ENCODE data around the gene B3GAT1.

The B3GAT1 gene

DNA sequence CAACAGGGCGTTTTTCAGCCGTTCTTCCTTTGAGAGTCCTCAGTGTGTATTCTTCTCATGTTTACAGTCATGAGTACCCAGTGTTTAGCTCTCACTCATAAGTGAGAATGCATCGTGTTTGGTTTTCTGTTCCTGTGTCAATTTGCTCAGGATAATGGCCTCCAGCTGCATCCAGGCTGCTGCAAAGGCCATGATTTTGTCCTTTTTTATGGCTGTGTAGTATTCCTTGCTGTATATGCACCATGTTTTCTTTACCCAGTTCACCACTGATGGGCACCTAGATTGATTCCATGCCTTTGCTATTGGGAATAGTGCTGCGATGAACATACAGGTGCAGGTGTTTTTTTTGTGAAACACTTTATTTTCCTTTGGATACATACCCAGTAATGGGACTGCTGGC lies 23.5 kb downstream of the B3GAT1 start:
- no peak for DNase-seq

DNA sequence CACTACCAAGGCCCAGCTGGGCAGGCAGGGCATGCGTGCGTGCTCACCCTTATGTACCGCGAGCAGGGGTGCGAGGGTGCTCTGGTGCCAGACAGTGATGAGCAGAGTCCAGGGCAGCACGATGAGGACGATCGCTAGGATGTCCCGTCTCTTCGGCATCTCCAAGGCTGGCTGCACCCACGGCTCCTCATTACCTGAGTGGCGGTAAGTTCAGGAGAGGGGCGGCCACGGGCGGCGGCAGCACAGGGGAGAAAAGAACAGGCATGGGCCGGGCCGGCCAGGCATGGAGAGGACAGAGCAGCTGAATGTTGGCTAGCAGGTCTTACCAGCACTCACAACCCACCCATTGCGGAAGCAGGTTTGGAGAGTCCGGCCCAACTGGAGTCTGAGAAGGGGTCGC lies 24.5 kb downstream of the B3GAT1 start:
- no peak for DNase-seq

- DNase-seq: no peak
Observed at GRCh38 chr11:134386945-134387344, 25.1 kb downstream of the B3GAT1 start.

- no peak for DNase-seq
Observed at GRCh38 chr11:134385774-134386565, 26.1 kb downstream of the B3GAT1 start.

DNA sequence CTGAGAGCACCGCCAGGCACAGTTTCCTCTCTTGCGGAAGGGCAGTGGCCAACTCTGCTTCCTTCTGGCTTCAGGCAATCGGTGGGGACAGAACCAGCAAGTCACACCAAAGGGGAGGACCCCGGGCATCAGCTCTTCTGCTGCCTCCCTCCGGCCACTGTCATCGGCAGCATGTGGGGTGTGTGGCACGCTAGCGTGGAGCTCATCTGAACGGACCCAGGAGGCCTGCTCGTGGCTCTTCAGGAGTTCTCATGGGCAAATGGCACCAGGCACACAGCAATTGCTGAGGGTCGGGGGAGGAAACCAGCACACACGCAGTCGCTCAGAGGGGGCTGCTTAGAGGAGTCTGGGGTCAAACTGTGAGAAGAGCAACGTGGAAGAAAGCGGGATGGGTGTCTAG lies 26.9 kb downstream of the B3GAT1 start:
- DNase-seq: no peak

GRCh38 chr11:134384406-134384805 lies 27.6 kb downstream of the B3GAT1 start:
- no peak for DNase-seq

DNA sequence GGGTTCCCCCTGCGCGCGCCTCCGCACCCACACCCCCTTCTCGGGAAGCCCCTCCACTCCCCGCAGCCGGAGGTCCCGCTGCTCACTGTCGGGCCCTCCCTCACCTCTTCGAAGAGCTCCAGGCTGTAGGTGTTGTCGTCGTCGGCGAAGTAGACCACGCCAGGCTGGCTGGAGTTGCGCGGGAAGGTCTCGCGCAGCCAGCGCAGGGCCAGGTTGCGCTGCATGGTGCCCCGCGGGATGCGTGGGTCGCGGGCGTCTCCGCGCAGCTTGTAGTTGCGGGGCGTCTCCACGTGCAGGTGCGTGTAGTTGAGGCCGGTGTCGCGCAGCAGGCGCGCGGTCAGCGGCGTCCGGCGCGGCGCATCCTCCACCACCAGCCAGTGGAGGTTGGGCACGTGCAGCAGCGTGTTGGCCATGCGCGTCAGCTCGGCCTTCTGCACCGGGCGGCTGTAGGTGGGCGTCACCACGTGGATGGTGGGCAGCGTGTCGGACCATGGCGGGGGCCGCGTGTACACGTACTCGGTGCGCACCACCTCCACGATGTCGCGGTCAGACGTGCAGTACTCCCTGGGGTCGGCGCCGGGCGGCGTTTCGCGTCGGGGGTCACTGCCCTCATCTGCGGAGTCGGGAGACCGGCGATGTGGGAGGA lies 28.3 kb downstream of the B3GAT1 start:
- DNase-seq: no peak

DNA sequence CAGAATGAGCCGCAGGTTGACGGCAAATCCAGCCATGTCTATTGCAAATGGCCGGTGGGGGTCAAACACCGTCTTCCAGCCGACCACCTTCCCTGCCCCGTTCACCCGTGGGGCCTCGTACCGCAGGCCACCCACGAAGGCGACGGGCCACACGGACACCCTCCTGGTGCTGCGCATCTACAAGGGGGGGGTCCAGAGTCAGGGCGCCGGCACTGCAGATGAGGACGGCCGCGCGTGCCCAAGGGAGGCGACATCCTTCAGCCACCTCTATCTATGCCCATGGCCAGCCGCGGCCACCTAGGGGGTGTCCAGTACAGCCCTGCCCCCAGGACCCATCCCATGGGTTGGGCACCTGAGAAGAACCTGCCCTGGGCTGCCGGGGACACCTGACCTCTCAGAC lies 29.2 kb downstream of the B3GAT1 start:
- DNase-seq: no peak

DNA sequence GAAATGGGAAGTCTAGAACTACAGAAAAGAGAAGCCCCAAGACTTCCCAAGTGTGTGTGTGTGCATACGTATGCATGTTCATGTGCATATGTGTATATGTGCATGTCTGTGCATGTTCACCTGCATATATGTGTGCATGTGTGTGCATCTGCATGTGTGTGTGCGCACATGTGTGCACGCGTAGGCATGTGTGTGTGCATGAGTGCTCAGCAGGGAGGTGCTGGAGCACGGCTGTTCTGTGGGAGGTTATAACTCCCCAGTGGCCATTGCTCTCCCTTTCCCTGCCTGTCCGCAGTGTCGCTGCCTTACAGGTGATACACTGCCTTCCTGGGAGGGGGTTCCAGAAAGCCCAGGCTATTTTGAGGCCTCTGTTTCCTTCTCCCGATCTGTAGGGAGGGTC lies 29.8 kb downstream of the B3GAT1 start:
- DNase-seq: no peak

DNA sequence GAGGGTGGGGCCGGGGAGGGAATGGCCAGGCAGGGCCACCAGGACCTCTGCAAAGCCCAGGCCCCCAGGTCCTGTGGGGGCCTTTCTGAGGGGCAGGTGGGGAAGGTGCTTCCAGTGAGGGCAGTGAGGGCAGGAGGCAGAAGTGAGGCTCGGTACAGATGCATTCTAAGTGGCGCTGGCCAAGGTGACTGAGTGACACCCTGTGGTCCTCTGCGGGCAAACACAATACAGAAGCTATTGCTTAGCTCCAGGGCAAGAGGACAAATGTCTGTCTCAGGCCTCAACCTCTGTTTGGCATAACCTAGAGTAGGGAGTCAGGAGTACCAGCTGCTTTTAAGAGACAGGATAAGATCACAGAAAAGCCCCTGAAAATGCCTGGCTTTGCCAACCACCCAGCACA lies 31.3 kb downstream of the B3GAT1 start:
- DNase-seq: no peak

- no peak for DNase-seq
Observed at GRCh38 chr11:134380229-134380628, 31.8 kb downstream of the B3GAT1 start.

- DNase-seq: no peak
Observed at GRCh38 chr11:134379241-134379640, 32.8 kb downstream of the B3GAT1 start.

- DNase-seq: no peak
Observed at GRCh38 chr11:134377876-134378275, 34.2 kb downstream of the B3GAT1 start.

DNA sequence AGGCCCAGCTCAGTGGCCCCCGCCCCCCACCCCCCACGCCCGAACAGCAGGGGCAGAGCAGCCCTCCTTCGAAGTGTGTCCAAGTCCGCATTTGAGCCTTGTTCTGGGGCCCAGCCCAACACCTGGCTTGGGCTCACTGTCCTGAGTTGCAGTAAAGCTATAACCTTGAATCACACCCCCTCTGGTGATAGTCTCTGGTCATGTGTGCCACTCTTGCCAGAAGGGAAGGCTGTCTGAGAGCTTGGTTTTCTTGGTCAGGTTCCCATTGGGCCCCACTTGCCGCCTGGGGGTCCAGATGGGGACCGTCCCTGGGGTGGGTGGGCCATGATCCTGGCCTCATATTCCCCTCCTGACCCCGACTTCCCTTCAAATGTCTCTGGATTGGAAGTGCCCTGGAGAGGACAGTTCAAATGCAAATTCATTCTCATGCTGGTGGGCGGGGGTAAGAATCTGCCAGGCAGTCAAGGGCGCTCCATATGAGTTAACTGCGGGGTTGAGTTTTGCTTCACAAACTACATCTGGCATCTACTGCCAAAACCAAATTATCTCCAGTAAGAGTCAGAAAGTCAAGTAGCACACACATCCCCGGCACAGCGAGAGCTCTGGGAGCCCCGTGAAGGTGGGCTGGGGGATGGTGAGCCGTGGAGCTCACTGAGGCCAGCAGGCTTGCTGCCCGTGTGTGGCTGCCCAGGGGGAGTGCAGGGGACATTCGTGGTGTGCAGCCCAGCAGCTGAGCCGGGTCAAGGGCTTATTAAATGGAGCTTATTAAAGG lies 35.7 kb downstream of the B3GAT1 start:
- no peak for DNase-seq

DNA sequence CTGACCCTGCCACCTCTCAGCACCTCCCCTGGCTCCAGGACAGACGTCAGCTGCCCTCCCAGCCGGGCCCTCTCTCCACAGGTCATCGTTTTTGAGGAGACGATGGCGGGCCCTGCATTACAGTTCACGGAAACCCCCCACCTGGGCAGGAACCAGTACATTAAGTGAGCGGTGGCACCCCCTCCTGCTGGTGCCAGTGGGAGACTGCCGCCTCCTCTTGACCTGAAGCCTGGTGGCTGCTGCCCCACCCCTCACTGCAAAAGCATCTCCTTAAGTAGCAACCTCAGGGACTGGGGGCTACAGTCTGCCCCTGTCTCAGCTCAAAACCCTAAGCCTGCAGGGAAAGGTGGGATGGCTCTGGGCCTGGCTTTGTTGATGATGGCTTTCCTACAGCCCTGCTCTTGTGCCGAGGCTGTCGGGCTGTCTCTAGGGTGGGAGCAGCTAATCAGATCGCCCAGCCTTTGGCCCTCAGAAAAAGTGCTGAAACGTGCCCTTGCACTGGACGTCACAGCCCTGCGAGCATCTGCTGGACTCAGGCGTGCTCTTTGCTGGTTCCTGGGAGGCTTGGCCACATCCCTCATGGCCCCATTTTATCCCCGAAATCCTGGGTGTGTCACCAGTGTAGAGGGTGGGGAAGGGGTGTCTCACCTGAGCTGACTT lies 37.0 kb downstream of the B3GAT1 start:
- no peak for DNase-seq

DNA sequence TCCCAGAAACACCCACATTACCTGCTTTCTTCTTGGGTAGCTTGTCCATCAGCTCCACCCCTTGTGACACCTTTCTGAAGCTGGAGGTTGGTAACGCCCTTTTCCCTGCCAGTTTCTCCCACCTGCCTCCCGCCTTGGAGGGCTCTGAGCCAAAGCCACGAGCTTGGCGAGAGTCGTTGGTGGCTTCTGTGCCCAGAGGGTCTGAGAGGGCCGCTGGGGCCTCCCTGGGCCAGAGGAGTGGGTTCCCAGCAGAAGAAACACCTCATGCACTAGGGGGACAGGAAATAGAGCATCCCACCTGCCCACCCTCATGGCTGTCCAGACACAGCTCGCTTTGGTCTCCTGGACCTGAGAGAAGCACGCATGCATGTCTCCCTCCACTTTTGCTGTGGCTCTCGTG lies 37.9 kb downstream of the B3GAT1 start:
- DNase-seq: no peak

DNA sequence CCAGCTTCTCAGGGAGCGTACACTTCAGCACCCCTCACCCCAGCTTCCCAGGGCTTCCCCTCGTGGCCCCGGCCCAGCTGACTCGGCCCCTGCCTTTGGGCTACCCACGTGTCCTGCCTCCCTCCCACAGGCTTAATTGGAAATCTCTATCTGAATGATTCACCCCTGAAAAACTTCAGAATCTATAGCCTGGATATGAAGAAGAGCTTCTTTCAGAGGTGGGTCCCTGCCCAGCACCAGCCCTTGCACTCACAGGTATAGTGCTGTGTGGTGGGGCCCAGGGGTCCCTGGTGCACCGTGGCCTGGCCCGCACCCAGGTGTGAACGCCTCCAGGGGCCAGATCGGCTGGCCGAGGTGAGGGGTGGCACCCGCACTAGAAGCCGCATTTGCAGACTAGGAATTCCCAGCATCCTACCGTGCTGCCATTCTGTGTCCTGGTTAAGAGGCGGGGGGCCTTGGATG lies 38.4 kb downstream of the B3GAT1 start:
- no peak for DNase-seq

DNA sequence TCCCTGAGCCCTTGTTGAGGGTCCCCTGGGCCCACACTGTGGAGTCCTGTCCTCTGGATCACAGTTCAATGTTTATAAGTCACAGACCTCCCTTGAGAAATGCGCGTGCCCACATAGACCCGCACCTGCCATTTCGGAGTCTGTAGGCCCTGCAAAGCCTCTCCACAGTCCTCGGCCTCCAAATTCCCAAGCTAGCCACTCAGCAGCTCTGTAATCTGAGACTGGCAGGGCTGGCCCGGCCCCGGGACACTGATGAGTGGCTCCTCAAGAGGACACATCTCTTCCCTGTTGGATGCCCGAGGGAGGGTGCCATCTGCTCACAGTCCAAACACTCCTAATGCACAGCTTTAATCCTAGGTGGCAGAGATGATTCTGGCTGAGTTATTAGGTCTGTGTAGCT lies 39.1 kb downstream of the B3GAT1 start:
- no peak for DNase-seq

DNA sequence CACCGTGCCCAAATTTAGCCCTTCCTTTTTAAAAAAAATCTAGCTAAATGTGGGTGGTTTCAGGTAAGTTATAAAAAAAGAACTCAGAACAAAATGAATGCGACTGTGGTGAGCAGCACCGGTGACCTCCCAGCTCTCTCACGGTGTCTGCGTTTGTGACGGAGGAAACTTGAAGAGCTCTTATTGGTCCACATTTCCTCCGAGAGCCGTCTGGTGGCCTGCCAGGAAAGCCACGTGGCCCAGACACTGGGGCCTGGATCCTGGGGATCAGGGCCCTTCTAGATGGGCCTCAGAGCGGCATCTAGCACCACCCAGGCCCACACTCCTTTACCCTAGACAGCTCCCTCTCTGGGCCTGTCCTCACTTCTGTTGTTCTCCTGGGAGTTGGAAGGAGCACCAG lies 39.5 kb downstream of the B3GAT1 start:
- no peak for DNase-seq

DNA sequence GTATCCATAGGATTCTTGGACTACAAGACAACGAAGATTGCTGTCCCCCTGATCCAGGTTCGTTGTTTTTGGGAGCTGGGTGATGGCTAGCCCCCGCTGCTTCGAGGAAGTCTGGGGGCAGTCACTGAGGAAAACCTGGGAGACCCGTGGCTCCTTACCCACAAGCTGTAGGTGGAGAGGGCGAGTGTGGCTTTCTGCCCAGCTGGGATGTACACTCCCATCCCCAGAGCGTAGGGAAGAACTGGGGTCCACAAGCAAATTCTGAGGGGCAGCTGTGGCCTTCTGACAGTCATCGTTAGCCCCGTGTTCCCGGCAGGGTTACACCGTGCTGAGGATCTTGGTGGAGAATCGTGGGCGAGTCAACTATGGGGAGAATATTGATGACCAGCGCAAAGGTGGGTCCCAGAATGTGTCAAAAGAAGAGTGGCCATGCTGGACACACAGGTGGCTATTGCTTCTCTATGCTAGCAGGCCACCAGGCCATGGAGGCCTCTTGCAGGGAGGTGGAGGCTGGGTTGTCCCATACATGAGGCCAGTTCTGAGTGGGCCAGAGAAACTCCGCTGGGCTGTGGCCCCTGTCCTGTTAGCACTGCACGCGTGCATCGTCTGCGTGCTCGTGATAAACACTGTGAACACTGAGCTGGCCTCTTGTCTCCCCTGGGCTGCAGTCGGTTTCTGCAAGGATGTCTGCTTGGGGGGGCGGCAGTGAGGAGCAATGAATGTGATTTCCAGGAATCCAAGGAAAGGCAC lies 40.4 kb downstream of the B3GAT1 start:
- DNase-seq: no peak

DNA sequence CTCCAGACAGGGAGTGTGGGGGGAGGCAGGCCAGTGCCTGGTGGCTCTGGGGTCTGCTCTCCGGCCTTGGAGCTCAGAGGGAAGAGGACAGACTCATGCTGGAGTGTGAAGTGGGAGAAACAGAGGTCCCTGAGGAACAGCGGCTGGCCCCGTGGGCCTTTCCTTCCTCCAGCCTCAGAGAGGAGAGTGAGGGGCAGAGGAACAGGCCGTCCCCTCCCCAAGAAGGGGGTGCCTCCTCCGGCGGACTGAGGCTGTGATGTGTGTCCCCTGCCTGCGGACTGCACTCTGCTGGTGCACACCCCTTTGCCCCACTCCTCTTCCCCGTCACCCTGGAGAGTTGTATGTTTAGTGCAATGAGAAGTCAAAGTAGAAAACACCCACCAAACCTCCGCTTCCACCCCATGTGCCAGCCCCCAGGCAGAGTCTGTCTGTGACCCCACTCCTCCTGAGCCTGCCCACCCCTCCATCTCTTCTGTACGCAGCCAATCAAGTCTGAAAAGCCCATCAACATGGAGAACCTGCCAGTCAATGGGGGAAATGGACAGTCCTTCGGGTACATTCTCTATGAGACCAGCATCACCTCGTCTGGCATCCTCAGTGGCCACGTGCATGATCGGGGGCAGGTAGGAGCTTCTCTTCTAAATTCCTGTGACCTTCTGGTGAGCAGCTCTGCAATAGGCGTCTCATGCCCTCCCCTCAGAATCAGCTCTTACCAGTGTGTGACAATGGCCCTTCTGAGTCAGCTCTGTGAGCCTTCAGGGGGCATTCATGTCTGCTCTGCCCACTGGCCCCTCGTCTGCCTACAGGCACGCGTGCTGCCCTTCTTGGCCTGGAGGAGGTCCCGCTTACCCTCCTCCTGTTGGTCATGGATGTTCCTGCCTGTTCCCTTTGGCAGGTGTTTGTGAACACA lies 41.3 kb downstream of the B3GAT1 start:
- no peak for DNase-seq
